ENCODE results near the gene ARMCX6. TPM values are rescaled to one million over a fixed set of nuclear protein-coding genes. Genes with fewer than 3 reads are reported as not detected.
"Not testable (repeated sequence)": the region's sequence is repeated elsewhere in the genome, so short reads cannot be mapped to it uniquely, and the experiment has no call there.

The ARMCX6 gene
- 34.4 TPM for total RNA-seq

DNA sequence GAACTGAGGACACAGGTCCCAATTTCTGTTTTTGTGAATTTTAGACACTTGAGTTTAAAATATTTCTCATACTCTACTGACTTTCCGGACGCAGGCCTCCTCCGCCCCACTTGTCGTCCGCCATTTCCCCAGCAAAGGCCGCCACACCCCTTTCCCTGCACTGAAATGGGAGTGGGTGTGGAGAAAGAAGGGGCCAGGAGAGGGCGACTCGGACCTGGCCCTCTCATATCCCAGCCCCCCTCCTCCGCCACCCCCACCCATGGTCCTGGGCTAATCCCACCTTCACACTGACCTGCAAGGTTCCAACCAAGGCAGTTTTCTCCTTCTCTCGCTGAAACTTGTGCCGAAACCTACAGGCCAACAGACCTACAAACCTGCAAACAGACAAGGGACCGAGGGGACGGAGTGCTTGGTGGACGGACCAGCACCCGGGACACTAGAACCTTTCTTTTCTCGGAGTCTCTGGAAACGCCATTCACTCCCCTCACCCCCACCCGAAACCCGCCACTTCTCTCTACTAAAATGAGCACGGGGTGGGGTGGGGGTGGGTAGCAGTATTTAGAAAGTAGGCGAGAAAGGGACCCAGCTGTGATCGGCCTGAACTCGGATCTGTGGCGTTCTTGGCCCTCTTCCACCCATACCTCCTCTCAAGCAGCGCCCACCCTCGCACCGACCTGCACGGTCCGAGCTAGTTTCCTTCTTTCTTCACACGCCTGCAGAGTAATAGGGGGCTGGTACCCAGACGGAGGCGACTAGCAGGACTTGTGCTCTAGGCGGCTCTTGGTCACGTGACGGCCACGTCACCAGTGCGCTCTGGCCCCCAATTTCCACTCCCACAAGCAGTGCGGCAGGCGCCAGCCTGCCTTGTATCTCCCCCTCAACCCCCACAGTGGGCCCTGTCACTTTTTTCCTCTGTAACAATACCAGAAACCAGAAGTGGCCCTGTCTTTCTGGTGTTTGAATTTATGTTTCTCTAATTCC lies at the start of gene ARMCX6:
Gene ARMCX6, minus strand, starts transcription at position 790 of the 981 bp plus-strand sequence. CDS start 1,380 bp downstream, outside the sequence.
- H3K9ac ChIP-seq (ENCODE audit: low read depth in 1 of 3, low read length in 3 of 3), result peak within 1 kb of the TSS; percentile 65 to 80 (median 66)
- peaks cover 7 to 14% (median 10%) of the 10 kb centered on the region in 3 donors for H3K4me1 ChIP-seq (ENCODE audit: control insufficient read depth in 3 of 3, insufficient read depth in 3 of 3, low read length in 3 of 3)
- H3K27me3 ChIP-seq (ENCODE audit: control insufficient read depth in 3 of 3, insufficient read depth in 3 of 3, low read length in 3 of 3), result no peaks in the 10 kb centered on the region
- H3K27ac ChIP-seq (ENCODE audit: low read depth, low read length), result peak within 1 kb of the TSS; percentile 60
- H3K36me3 ChIP-seq (ENCODE audit: control insufficient read depth in 3 of 3, insufficient read depth in 3 of 3, low read length in 3 of 3), result peaks cover 0 to 2% (median 2%) of the 10 kb centered on the region in 3 donors
- no peaks in the 10 kb centered on the region for H3K9me3 ChIP-seq (ENCODE audit: control insufficient read depth in 3 of 3, low read length in 3 of 3)
- H3K4me3 ChIP-seq (ENCODE audit: low read length in 3 of 3), result peak within 1 kb of the TSS; percentile 71 to 83 (median 82)

DNA sequence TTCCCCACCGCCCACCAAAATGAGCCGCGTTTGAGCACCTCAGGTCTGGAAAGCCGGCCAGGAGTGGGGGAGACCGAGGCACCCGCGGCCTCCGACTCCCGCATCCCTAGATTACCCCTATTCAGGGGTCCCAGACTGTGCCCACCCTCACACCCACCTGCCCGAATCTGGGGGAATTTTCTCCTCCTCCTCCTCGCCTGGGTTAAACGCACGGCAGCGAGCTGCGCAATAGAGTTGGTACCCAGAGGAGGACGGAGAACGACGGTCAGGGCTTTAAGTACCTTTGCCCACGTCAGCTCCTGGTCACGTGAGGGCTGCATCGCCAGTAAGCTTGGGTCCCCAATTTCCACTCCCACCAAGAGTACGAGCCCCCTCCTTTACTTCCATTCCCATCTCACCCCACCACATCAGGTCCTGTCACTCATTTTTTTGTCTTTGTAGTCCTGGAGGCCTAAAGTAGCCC lies 41.8 kb upstream of the ARMCX6 start, which contains the start of gene ARMCX2:
Gene ARMCX2, minus strand, starts transcription at position 250 of the 463 bp plus-strand sequence. CDS start 2,262 bp downstream, outside the sequence.
- Histone ChIP-seq H3K4me1 (ENCODE audit: control insufficient read depth in 3 of 3, insufficient read depth in 3 of 3, low read length in 3 of 3) (no peaks in the 10 kb centered on the region), H3K36me3 (ENCODE audit: control insufficient read depth in 3 of 3, insufficient read depth in 3 of 3, low read length in 3 of 3) (peaks cover 0 to 2% (median 0%) of the 10 kb centered on the region in 3 donors), H3K27me3 (ENCODE audit: control insufficient read depth in 3 of 3, insufficient read depth in 3 of 3, low read length in 3 of 3) (no peaks in the 10 kb centered on the region), H3K9me3 (ENCODE audit: control insufficient read depth in 3 of 3, low read length in 3 of 3) (no peaks in the 10 kb centered on the region), H3K9ac (ENCODE audit: low read depth in 1 of 3, low read length in 3 of 3) (peak within 1 kb of the TSS; percentile 53 to 79 (median 65)), H3K27ac (ENCODE audit: low read depth, low read length) (peak within 1 kb of the TSS; percentile 27), H3K4me3 (ENCODE audit: low read length in 3 of 3) (peak within 1 kb of the TSS; percentile 75 to 81 (median 80))

DNA sequence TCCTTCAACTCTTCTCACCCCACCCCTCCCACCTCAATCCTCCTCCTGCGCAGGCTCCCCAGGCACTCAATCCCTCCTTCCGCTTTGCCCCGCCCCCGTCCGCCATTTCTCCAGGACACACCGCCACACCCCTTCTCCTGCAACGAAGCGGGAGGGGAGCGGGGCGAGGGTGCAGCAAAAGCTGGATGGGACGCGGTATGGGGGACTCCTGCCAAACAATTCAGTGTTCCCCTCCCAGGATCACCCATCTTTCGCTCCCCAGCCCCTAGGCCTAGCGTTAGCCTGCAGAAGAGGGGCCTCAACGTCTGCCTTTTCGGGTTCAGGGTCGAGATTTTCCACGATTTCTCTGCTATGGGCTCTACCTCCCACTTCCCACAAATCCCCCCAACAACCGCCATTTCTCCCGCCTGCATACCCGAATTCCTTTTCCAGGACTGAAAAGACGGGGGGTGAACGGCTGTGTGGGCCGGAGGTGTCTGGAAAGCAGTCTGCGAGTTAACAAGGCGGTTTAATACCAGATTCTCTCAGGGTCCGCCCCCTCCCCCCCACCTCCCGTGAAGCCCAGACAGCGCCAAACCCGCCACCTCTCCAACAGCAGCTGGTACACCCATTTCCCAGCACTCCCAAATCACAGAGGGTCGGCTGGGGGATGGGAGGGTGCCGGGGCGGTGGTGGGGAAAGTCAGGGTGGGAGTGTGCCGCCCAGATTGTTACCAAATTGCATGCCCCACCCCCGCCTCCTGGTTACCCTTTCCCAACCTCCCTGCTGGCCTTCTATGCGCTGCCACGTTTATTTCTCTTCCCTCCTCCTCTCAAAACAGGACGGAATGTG lies 41.1 kb upstream of the ARMCX6 start:
- H3K27ac ChIP-seq (ENCODE audit: low read depth, low read length), result peak overlapping the region; percentile 27
- H3K36me3 ChIP-seq (ENCODE audit: control insufficient read depth in 3 of 3, insufficient read depth in 3 of 3, low read length in 3 of 3), result peaks cover 0 to 2% (median 0%) of the 10 kb centered on the region in 3 donors
- no peaks in the 10 kb centered on the region for H3K4me1 ChIP-seq (ENCODE audit: control insufficient read depth in 3 of 3, insufficient read depth in 3 of 3, low read length in 3 of 3)
- H3K27me3 ChIP-seq (ENCODE audit: control insufficient read depth in 3 of 3, insufficient read depth in 3 of 3, low read length in 3 of 3), result no peaks in the 10 kb centered on the region
- H3K4me3 ChIP-seq (ENCODE audit: low read length in 3 of 3), result peak overlapping the region; percentile 75 to 81 (median 80)
- H3K9ac ChIP-seq (ENCODE audit: low read depth in 1 of 3, low read length in 3 of 3), result peak overlapping the region; percentile 53 to 79 (median 65)
- no peaks in the 10 kb centered on the region for H3K9me3 ChIP-seq (ENCODE audit: control insufficient read depth in 3 of 3, low read length in 3 of 3)

DNA sequence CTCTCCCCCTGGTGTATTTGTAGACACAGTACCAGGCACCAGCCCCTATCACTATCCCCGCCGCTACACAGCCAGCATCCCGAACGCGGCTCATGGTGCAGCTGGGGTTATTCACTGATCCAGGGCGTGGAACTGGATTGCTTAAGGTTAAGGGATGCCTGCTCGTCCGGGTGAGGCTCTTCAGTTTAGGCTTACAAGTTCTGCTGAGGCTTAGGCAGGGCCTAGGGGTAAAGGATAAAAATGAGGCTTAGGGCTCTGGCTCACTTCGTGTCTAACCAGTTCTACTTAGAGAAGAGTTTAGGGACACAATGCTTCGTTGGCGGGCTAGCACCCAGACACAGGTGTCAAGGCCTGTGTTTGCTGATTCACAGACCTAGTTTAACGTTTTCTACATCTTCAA lies 39.7 kb upstream of the ARMCX6 start:
- Histone ChIP-seq H3K27me3 (ENCODE audit: control insufficient read depth in 3 of 3, insufficient read depth in 3 of 3, low read length in 3 of 3) (no peaks in the 10 kb centered on the region), H3K4me3 (ENCODE audit: low read length in 3 of 3) (no peak overlapping the region), H3K36me3 (ENCODE audit: control insufficient read depth in 3 of 3, insufficient read depth in 3 of 3, low read length in 3 of 3) (peaks cover 0 to 2% (median 0%) of the 10 kb centered on the region in 3 donors), H3K4me1 (ENCODE audit: control insufficient read depth in 3 of 3, insufficient read depth in 3 of 3, low read length in 3 of 3) (no peaks in the 10 kb centered on the region), H3K27ac (ENCODE audit: low read depth, low read length) (no peak overlapping the region), H3K9ac (ENCODE audit: low read depth in 1 of 3, low read length in 3 of 3) (no peak overlapping the region), H3K9me3 (ENCODE audit: control insufficient read depth in 3 of 3, low read length in 3 of 3) (no peaks in the 10 kb centered on the region)

DNA sequence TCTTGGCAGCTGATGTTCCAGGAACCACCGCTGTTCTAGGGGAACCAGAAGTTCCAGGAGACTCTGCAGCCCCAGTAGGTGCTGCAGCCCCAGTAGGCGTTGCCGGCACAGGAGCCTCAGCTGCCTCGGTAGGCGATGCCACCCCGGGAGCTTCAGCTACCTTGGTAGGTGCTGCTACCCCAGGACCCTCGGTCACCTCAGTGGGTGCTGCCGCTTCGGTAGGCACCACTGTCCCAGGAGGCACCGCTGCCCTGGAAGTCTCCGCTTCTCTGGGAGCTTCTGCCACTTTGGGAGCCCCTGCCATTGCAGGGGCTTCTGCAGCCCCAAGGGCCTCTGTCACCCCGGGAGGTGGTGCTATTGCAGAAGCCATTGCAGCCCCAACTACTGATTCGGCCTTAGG lies 39.0 kb upstream of the ARMCX6 start:
- Histone ChIP-seq H3K9me3 (ENCODE audit: control insufficient read depth in 3 of 3, low read length in 3 of 3) (no peaks in the 10 kb centered on the region), H3K27ac (ENCODE audit: low read depth, low read length) (no peak overlapping the region), H3K4me1 (ENCODE audit: control insufficient read depth in 3 of 3, insufficient read depth in 3 of 3, low read length in 3 of 3) (no peaks in the 10 kb centered on the region), H3K36me3 (ENCODE audit: control insufficient read depth in 3 of 3, insufficient read depth in 3 of 3, low read length in 3 of 3) (peaks cover 0 to 2% (median 0%) of the 10 kb centered on the region in 3 donors), H3K27me3 (ENCODE audit: control insufficient read depth in 3 of 3, insufficient read depth in 3 of 3, low read length in 3 of 3) (no peaks in the 10 kb centered on the region), H3K4me3 (ENCODE audit: low read length in 3 of 3) (no peak overlapping the region), H3K9ac (ENCODE audit: low read depth in 1 of 3, low read length in 3 of 3) (no peak overlapping the region)

DNA sequence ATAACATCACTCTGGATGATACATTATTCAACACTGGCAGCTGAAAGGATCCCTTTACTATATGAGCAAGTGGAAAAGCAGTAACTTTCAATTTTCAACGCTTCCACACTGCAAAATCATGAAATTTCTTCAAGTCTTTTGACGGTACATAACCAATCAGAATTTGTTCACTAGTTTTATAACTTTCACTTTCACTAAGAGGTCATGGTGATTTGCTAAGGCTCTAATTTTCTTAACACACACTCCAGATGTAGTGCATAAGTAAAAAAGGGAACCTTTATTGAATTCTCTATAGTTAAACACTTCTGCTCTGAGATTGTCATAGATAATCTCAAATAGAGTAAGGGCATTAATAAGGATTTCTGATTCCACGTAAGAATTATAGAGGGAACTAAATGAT lies 37.7 kb upstream of the ARMCX6 start:
- Histone ChIP-seq H3K27me3 (ENCODE audit: control insufficient read depth in 3 of 3, insufficient read depth in 3 of 3, low read length in 3 of 3) (no peaks in the 10 kb centered on the region), H3K4me1 (ENCODE audit: control insufficient read depth in 3 of 3, insufficient read depth in 3 of 3, low read length in 3 of 3) (no peaks in the 10 kb centered on the region), H3K9me3 (ENCODE audit: control insufficient read depth in 3 of 3, low read length in 3 of 3) (no peaks in the 10 kb centered on the region), H3K9ac (ENCODE audit: low read depth in 1 of 3, low read length in 3 of 3) (no peak overlapping the region), H3K36me3 (ENCODE audit: control insufficient read depth in 3 of 3, insufficient read depth in 3 of 3, low read length in 3 of 3) (peaks cover 0 to 2% (median 0%) of the 10 kb centered on the region in 3 donors), H3K4me3 (ENCODE audit: low read length in 3 of 3) (no peak overlapping the region), H3K27ac (ENCODE audit: low read depth, low read length) (no peak overlapping the region)

DNA sequence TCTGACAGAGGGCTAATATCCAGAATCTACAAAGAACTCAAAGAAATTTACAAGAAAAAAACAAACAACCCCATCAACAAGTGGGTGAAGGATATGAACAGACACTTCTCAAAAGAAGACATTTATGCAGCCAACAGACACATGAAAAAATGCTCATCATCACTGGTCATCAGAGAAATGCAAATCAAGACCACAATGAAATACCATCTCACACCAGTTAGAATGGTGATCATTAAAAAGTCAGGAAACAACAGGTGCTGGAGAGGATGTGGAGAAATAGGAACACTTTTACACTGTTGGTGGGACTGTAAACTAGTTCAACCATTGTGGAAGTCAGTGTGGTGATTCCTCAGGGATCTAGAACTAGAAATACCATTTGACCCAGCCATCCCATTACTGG lies 29.9 kb upstream of the ARMCX6 start:
- not testable (repeated sequence) for H3K27ac ChIP-seq (ENCODE audit: low read depth, low read length); H3K4me1 ChIP-seq (ENCODE audit: control insufficient read depth in 3 of 3, insufficient read depth in 3 of 3, low read length in 3 of 3)

DNA sequence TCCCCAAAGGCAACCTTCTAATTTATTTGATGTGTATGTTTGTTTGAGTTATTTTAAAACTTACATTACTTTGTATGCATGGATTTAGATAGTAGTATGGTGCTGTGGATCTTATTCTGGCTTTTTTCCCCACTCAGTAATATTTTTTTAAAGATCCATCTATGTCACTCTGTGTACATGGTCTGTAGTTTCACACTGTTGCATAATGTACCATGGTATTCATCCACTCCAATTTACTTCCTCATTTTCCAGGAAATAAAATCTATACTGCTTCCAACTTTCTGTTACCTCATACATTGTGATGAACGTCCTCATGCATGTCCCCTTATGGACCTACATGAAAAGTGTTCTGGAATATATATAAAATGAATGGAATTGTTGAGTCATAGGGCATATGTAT lies 24.3 kb upstream of the ARMCX6 start:
- H3K27ac ChIP-seq (ENCODE audit: low read depth, low read length), result no peak overlapping the region
- no peaks in the 10 kb centered on the region for H3K9me3 ChIP-seq (ENCODE audit: control insufficient read depth in 3 of 3, low read length in 3 of 3)

More for the DNA sequence above, 29.9 kb upstream of the ARMCX6 start:
- not testable (repeated sequence) for H3K9me3 ChIP-seq (ENCODE audit: control insufficient read depth in 3 of 3, low read length in 3 of 3); H3K4me3 ChIP-seq (ENCODE audit: low read length in 3 of 3); H3K36me3 ChIP-seq (ENCODE audit: control insufficient read depth in 3 of 3, insufficient read depth in 3 of 3, low read length in 3 of 3); H3K9ac ChIP-seq (ENCODE audit: low read depth in 1 of 3, low read length in 3 of 3); H3K27me3 ChIP-seq (ENCODE audit: control insufficient read depth in 3 of 3, insufficient read depth in 3 of 3, low read length in 3 of 3)

DNA sequence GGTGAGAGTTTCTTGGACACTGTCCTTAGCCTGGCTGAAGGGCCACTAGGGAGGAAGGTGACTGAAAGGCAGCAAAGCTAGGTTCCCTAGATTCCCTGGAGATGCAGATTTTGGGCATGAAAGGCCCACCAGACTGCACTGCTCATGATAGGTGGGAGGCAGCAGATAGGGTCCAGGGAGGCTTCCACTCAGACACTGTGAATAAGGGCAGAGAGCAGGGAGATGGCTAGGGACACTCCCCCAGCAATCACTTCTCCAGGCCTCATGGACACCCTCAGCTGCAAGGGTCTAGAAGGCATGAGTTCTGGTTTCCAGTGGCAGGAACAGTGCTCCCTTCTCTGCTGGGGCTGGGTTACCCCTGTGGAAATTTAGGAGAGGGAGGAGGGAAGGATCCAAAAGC lies 21.8 kb upstream of the ARMCX6 start:
- peaks cover 0 to 2% (median 0%) of the 10 kb centered on the region in 3 donors for H3K4me1 ChIP-seq (ENCODE audit: control insufficient read depth in 3 of 3, insufficient read depth in 3 of 3, low read length in 3 of 3)
- H3K36me3 ChIP-seq (ENCODE audit: control insufficient read depth in 3 of 3, insufficient read depth in 3 of 3, low read length in 3 of 3), result no peaks in the 10 kb centered on the region
- H3K4me3 ChIP-seq (ENCODE audit: low read length in 3 of 3), result no peak overlapping the region
- no peak overlapping the region for H3K27ac ChIP-seq (ENCODE audit: low read depth, low read length)
- H3K9ac ChIP-seq (ENCODE audit: low read depth in 1 of 3, low read length in 3 of 3), result no peak overlapping the region
- no peaks in the 10 kb centered on the region for H3K27me3 ChIP-seq (ENCODE audit: control insufficient read depth in 3 of 3, insufficient read depth in 3 of 3, low read length in 3 of 3)
- no peaks in the 10 kb centered on the region for H3K9me3 ChIP-seq (ENCODE audit: control insufficient read depth in 3 of 3, low read length in 3 of 3)

More for the DNA sequence above, 24.3 kb upstream of the ARMCX6 start:
- Histone ChIP-seq H3K27me3 (ENCODE audit: control insufficient read depth in 3 of 3, insufficient read depth in 3 of 3, low read length in 3 of 3) (no peaks in the 10 kb centered on the region), H3K9ac (ENCODE audit: low read depth in 1 of 3, low read length in 3 of 3) (no peak overlapping the region), H3K4me1 (ENCODE audit: control insufficient read depth in 3 of 3, insufficient read depth in 3 of 3, low read length in 3 of 3) (peaks cover 0 to 2% (median 0%) of the 10 kb centered on the region in 3 donors), H3K4me3 (ENCODE audit: low read length in 3 of 3) (no peak overlapping the region), H3K36me3 (ENCODE audit: control insufficient read depth in 3 of 3, insufficient read depth in 3 of 3, low read length in 3 of 3) (no peaks in the 10 kb centered on the region)

Measured in skeletal muscle tissue (tissue), 4 donors.